GM12878 (cell line): ENCODE results near the gene ADRA2B. TPM values are rescaled to one million over a fixed set of nuclear protein-coding genes. Genes with fewer than 3 reads are reported as not detected.

Experiments
- ATAC-seq: fragments of 200-7000 bp; cut with Tn5 transposase; 3 replicates; pipeline ENCODE4 v1.9.1; 2020; ENCODE audit warnings: mild to moderate bottlenecking, moderate library complexity
- BruUV-seq: library from RNA; stranded (reverse); fragments of 400-500 nt; replicated peaks from 2 replicates; lab custom pipeline; 2021; lab: Mats Ljungman, UMichigan
- CTCF ChIA-PET: fragments of 300-600 bp; sonication (Branson Sonifier 250); formaldehyde crosslinking; extraction: SDS; loops from one replicate; lab custom pipeline; 2021; ENCODE audit warnings: inconsistent platforms; lab: Yijun Ruan, JAX
- POLR2A ChIA-PET: fragments of 350-600 bp; formaldehyde crosslinking; extraction: SDS; loops from one replicate; lab custom pipeline; 2021; ENCODE audit warnings: inconsistent platforms; lab: Charles Lee
- RAD21 ChIA-PET: fragments of 300-600 bp; sonication (Branson Sonifier 250); formaldehyde crosslinking; loops from one replicate; lab custom pipeline; 2023; ENCODE audit warnings: antibody characterized with exemption; ENCODE audit not compliant: unreplicated experiment; lab: Charles Lee
- SMC1A ChIA-PET: fragments of 300-600 bp; sonication (Branson Sonifier 250); formaldehyde crosslinking; loops from one replicate; lab custom pipeline; 2023; ENCODE audit not compliant: unreplicated experiment, uncharacterized antibody; lab: Charles Lee
- DNase-seq: peaks from one replicate; pipeline ENCODE4 v3.0.0-alpha.2; 2011; ENCODE audit warnings: low read depth, low spot score
- FAIRE-seq: peaks from 3 replicates; lab custom pipeline; 2011; peaks lifted over from hg19 to GRCh38; lab: Jason Lieb, UNC
- H2AFZ ChIP-seq: 2 replicates; pipeline ENCODE4 v1.6.0; 2011; ENCODE audit warnings: low read depth, low read length, control low read depth; ENCODE audit not compliant: control insufficient read depth
- H3K27ac ChIP-seq: 2 replicates; pipeline ENCODE4 v1.5.1; 2011; ENCODE audit warnings: control low read depth; ENCODE audit not compliant: control insufficient read depth, insufficient read depth
- H3K27me3 ChIP-seq, 2 experiments: replicated peaks in 1 of 2; 2 replicates each; pipeline versions ENCODE4 v1.6.0 to v1.6.1; 2011; ENCODE audit warnings: low read length in 1 of 2; ENCODE audit not compliant: control insufficient read depth in 2 of 2, insufficient read depth in 2 of 2
- H3K36me3 ChIP-seq, 2 experiments: 2 replicates each; pipeline ENCODE4 v1.5.1; 2011; ENCODE audit warnings: low read length in 1 of 2; ENCODE audit not compliant: control insufficient read depth in 2 of 2, insufficient read depth in 2 of 2
- H3K4me1 ChIP-seq: 2 replicates; pipeline ENCODE4 v1.6.1; 2011; ENCODE audit warnings: mild to moderate bottlenecking, low read length, moderate library complexity, mixed read lengths; ENCODE audit not compliant: control insufficient read depth, insufficient read depth
- H3K4me2 ChIP-seq: 2 replicates; pipeline ENCODE4 v1.6.0; 2011; ENCODE audit warnings: control low read depth; ENCODE audit not compliant: control insufficient read depth, insufficient read depth
- H3K4me3 ChIP-seq: fragments of 200-600 bp; sonication (generic); 2 replicates; pipeline ENCODE4 v1.5.1; 2016
- H3K79me2 ChIP-seq: 2 replicates; pipeline ENCODE4 v1.6.0; 2011; ENCODE audit warnings: low read length; ENCODE audit not compliant: control insufficient read depth, insufficient read depth
- H3K9ac ChIP-seq: 2 replicates; pipeline ENCODE4 v1.8.0; 2011; ENCODE audit warnings: low read length, control low read depth, mixed read lengths; ENCODE audit not compliant: control insufficient read depth, insufficient read depth
- H3K9me3 ChIP-seq: replicated peaks from 3 replicates; pipeline ENCODE4 v1.5.1; 2011; ENCODE audit warnings: mild to moderate bottlenecking, low read length; ENCODE audit not compliant: control insufficient read depth, insufficient read depth
- H4K20me1 ChIP-seq: 2 replicates; pipeline ENCODE4 v1.6.0; 2011; ENCODE audit not compliant: control insufficient read depth, insufficient read depth
- CBX3 ChIP-seq: fragments of 200-600 bp; sonication (generic); IDR thresholded peaks from 2 replicates; pipeline ENCODE4 v1.6.1; 2016; ENCODE audit warnings: low read depth, borderline replicate concordance
- CEBPB ChIP-seq, 2 experiments: fragments of 150-350 bp in 1 of 2; IDR thresholded peaks; 2 replicates each; pipeline ENCODE4 v1.6.1; 2012 to 2014; ENCODE audit warnings: low read depth in 2 of 2, low read length in 2 of 2, borderline replicate concordance in 1 of 2, inconsistent platforms in 1 of 2
- CHD4 ChIP-seq: fragments of 200-600 bp; sonication (generic); IDR thresholded peaks from 2 replicates; pipeline ENCODE4 v1.6.1; 2016; ENCODE audit warnings: mild to moderate bottlenecking
- CREB1 ChIP-seq: IDR thresholded peaks from 2 replicates; pipeline ENCODE4 v1.6.1; 2012; ENCODE audit warnings: low read depth, mild to moderate bottlenecking, inconsistent platforms
- E2F8 ChIP-seq: fragments of 450-650 bp; IDR thresholded peaks from 2 replicates; pipeline ENCODE4 v1.6.1; 2018; ENCODE audit warnings: mild to moderate bottlenecking, low read depth, moderate library complexity; ENCODE audit not compliant: partially characterized antibody
- FOXM1 ChIP-seq: IDR thresholded peaks from 2 replicates; pipeline ENCODE4 v1.6.1; 2012; ENCODE audit warnings: low read depth, mild to moderate bottlenecking, inconsistent platforms, low read length, moderate library complexity
- GABPA ChIP-seq: IDR thresholded peaks from 2 replicates; pipeline ENCODE4 v1.6.1; 2014; ENCODE audit warnings: antibody characterized with exemption, low read depth, mild to moderate bottlenecking, inconsistent platforms
- HDGF ChIP-seq: fragments of 450-650 bp; IDR thresholded peaks from 2 replicates; pipeline ENCODE4 v1.6.1; 2016; ENCODE audit warnings: antibody characterized with exemption
- IKZF1 ChIP-seq: fragments of 450-650 bp; conservative IDR thresholded peaks from 2 replicates; pipeline ENCODE4 v1.6.1; 2017; ENCODE audit warnings: antibody characterized with exemption, mild to moderate bottlenecking
- IRF4 ChIP-seq: IDR thresholded peaks from 2 replicates; pipeline ENCODE4 v1.6.1; 2011; ENCODE audit warnings: low read depth, low read length
- JUNB ChIP-seq: IDR thresholded peaks from 2 replicates; pipeline ENCODE4 v1.6.1; 2016; ENCODE audit warnings: antibody characterized with exemption, mild to moderate bottlenecking
- KLF5 ChIP-seq: fragments of 450-650 bp; IDR thresholded peaks from 2 replicates; pipeline ENCODE4 v1.6.1; 2014; ENCODE audit warnings: mild to moderate bottlenecking; ENCODE audit not compliant: partially characterized antibody
- MAX ChIP-seq: IDR thresholded peaks from 2 replicates; pipeline ENCODE4 v1.6.1; 2012; ENCODE audit warnings: low read depth, low read length, improper control_type of control experiment
- MTA2 ChIP-seq: fragments of 450-650 bp; IDR thresholded peaks from 2 replicates; pipeline ENCODE4 v1.6.1; 2016; ENCODE audit warnings: low read depth, mild to moderate bottlenecking, moderate library complexity
- TAF1 ChIP-seq: IDR thresholded peaks from 2 replicates; pipeline ENCODE4 v1.6.1; 2011; ENCODE audit warnings: mild to moderate bottlenecking, low read depth, low read length, borderline replicate concordance
- WGBS: methylation state at CpG from one replicate; pipeline ENCODE4 v1.1.6; 2016; ENCODE audit warnings: low lambda C conversion rate; ENCODE audit not compliant: insufficient replicate concordance, insufficient coverage; ENCODE audit errors: missing lambda C conversion rate; 5-methylcytosine and 5-hydroxymethylcytosine counted together
- in situ Hi-C: fragments of 300-500 bp; cut with MboI; formaldehyde crosslinking; loops from 9 replicates; pipeline ENCODE4 v1.14.3; 2018; ENCODE audit warnings: mixed read lengths
- intact Hi-C: fragments of 100-400 bp; cut with micrococcal nuclease; formaldehyde crosslinking; loops from one replicate; pipeline ENCODE4 v1.14.2; 2022; ENCODE audit not compliant: unreplicated experiment
- polyA plus RNA-seq, 11 experiments: library from polyadenylated mRNA; depleted of rRNA in 4 of 11; unstranded in 6 of 11; stranded (reverse) in 5 of 11; fragments of >200 nt; fragmentation: Nextera tagmentation in 4 of 11; fragmentation: Illumina TruSeq in 1 of 11; extraction: Ambion mirVana in 4 of 11; extraction: Trizol in 1 of 11; gene quantifications; 1 replicate in 1 of 11; 2 replicates in 10 of 11; pipeline versions ENCODE4 v1.2.1 to v1.2.3, GENCODE V29; 2011 to 2016; ENCODE audit warnings: inconsistent platforms in 2 of 11, missing spikeins in 2 of 11, low read depth in 1 of 11
- total RNA-seq, 4 experiments: library from RNA; depleted of rRNA in 3 of 4; stranded (reverse); fragments of >200 nt in 3 of 4; fragmentation: Illumina TruSeq in 1 of 4; extraction: Trizol in 1 of 4; gene quantifications; 2 replicates each; pipeline versions ENCODE4 v1.2.1 to v1.2.3, GENCODE V29; 2013 to 2021
- TF ChIP-seq, protein P1 (sequence below): fragments of 450-650 bp; conservative IDR thresholded peaks from 2 replicates; pipeline ENCODE4 v1.6.1; 2017; ENCODE audit warnings: mild to moderate bottlenecking, moderate library complexity
- TF ChIP-seq, protein P2 (sequence below): fragments of 450-650 bp; IDR thresholded peaks from 2 replicates; pipeline ENCODE4 v1.6.1; 2016; ENCODE audit warnings: mild to moderate bottlenecking

ADRA2B gene
- total and polyA plus RNA-seq, 10 of the 15 experiments (the other 5 are each of a cell fraction or from before 2014, with no cell fraction given): 0.01 to 0.10 (median 0.04) TPM; not detected in 6

DNA sequence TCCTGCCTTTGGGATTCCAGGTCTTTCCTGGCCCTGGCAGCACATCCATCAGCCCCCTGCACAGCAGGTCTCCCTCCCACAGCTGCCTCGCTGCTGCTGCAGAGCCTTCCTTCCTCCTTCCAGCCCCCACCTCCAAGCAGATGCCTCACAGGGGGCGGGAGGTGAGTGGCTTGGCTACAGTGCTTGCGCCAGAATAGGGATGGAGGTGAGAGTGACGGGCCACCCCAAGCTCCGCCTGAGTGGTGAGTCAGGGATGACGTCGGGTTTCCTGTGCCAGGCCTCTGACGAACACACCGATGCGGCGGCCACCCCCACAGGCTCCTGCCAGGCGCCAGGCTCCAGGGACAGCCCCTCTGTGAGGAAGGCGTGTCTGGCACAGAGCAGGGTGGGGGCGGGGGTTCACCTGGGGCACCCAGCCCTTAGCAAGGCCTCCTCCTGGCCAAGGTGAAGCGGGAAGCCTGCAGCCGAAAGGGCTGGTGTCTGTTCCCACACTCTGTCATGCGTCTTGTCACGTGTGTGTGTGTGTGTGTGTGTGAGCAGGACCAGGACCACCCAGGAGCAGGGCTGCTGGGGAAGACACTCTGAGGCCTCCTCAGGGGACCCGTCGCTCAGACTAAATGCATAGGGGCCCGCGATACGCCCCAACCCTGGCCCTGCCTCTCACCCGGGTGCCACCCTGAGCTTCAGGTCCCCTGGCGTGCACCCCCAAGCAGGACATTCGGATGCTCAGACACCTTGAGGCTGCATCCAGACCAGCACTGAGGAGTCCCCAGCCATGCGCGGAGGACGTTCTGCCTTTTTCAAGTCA is 32.2 kb upstream of the ADRA2B start:
- H3K79me2 ChIP-seq: peaks cover 19% of the 10 kb centered on the region
- SMC1A ChIA-PET: interaction anchor here (0.6 to 14.4 kb wide), 5 partner anchors 10 to 340 kb away, joined by 3 to 338 read pairs (median 52); partner anchors contain the start of gene ASTL
- H3K27me3 ChIP-seq: no peaks in the 10 kb centered on the region
- CTCF ChIA-PET: interaction anchor here (0.6 to 14.4 kb wide), 6 partner anchors 9 to 113 kb away, joined by 3 to 535 read pairs (median 24); no protein-coding TSS in a partner anchor
- FAIRE-seq: peak; percentile 59
- H2AFZ ChIP-seq: peak overlapping the region; percentile 76
- no peaks in the 10 kb centered on the region for H3K9me3 ChIP-seq
- H3K4me2 ChIP-seq: peak overlapping the region; percentile 85
- WGBS: 19% methylated on average over 29 of the region's 29 CpGs
- no TSS peak for BruUV-seq
- no peak overlapping the region; the same call in 1 of the 2 replicates for H3K4me3 ChIP-seq
- H4K20me1 ChIP-seq: no peaks in the 10 kb centered on the region
- peaks cover 3 to 5% of the 10 kb centered on the region in 2 experiments; a peak in 1 of 4 replicates for H3K36me3 ChIP-seq
- intact Hi-C loops: loop anchor here (5.0 kb wide), 2 partner anchors 189 to 379 kb away; partner anchors contain the start of gene NCAPH
- H3K9ac ChIP-seq: peak overlapping the region; percentile 49
- peak; percentile 74 for DNase-seq
- POLR2A ChIA-PET: interaction anchor here (0.5 to 9.5 kb wide), 6 partner anchors 9 to 172 kb away, joined by 3 to 161 read pairs (median 5); no protein-coding TSS in a partner anchor
- peak overlapping the region; percentile 89 for H3K27ac ChIP-seq
- RAD21 ChIA-PET: interaction anchor here (0.9 to 18.1 kb wide), 6 partner anchors 9 to 379 kb away, joined by 3 to 463 read pairs (median 34); partner anchors contain the start of gene ASTL
- H3K4me1 ChIP-seq: peaks cover 37% of the 10 kb centered on the region
- peak; percentile 52 for ATAC-seq
- in situ Hi-C loops: no loop called here
- TF ChIP-seq JUNB: peak; percentile 47; the same call in 1 of the 2 replicates
- TF ChIP-seq TAF1: no peak
- TF ChIP-seq CHD4: no peak
- TF ChIP-seq MAX: peak; percentile 42; the same call in 1 of the 2 replicates
- peak; percentile 40 for TF ChIP-seq E2F8
- peak; percentile 54 for TF ChIP-seq KLF5
- TF ChIP-seq CEBPB (IDR thresholded peaks at IDR 0.05; ENCODE audit: borderline replicate concordance in 1 of 2, low read depth in 2 of 2, low read length in 2 of 2): no peak
- peak; percentile 67; the same call in 1 of the 2 replicates for TF ChIP-seq MTA2
- no peak for TF ChIP-seq FOXM1
- TF ChIP-seq IKZF1: peak; percentile 87
- TF ChIP-seq, protein P1, sequence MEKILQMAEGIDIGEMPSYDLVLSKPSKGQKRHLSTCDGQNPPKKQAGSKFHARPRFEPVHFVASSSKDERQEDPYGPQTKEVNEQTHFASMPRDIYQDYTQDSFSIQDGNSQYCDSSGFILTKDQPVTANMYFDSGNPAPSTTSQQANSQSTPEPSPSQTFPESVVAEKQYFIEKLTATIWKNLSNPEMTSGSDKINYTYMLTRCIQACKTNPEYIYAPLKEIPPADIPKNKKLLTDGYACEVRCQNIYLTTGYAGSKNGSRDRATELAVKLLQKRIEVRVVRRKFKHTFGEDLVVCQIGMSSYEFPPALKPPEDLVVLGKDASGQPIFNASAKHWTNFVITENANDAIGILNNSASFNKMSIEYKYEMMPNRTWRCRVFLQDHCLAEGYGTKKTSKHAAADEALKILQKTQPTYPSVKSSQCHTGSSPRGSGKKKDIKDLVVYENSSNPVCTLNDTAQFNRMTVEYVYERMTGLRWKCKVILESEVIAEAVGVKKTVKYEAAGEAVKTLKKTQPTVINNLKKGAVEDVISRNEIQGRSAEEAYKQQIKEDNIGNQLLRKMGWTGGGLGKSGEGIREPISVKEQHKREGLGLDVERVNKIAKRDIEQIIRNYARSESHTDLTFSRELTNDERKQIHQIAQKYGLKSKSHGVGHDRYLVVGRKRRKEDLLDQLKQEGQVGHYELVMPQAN: no peak
- no peak for TF ChIP-seq CREB1
- no peak for TF ChIP-seq CBX3
- TF ChIP-seq GABPA: no peak
- TF ChIP-seq HDGF: peak; percentile 98
- TF ChIP-seq, protein P2, sequence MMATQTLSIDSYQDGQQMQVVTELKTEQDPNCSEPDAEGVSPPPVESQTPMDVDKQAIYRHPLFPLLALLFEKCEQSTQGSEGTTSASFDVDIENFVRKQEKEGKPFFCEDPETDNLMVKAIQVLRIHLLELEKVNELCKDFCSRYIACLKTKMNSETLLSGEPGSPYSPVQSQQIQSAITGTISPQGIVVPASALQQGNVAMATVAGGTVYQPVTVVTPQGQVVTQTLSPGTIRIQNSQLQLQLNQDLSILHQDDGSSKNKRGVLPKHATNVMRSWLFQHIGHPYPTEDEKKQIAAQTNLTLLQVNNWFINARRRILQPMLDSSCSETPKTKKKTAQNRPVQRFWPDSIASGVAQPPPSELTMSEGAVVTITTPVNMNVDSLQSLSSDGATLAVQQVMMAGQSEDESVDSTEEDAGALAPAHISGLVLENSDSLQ: peak; percentile 96
- TF ChIP-seq IRF4: no peak
